Keratinocyte (primary cell): Measurements from ENCODE around the gene TAF6.

Experiments
- EZH2 ChIP-seq: IDR thresholded peaks from one replicate; pipeline ENCODE4 v1.6.1; 2012; ENCODE audit warnings: inconsistent platforms, mild to moderate bottlenecking, low read length, moderate library complexity
- TF ChIP-seq, protein P1 (sequence below), 3 experiments: IDR thresholded peaks in 1 of 3; conservative IDR thresholded peaks in 1 of 3; optimal IDR thresholded peaks in 1 of 3; 2 replicates in 2 of 3; 3 replicates in 1 of 3; pipeline versions ENCODE3 to v1.5.1; 2011; ENCODE audit warnings: low read length in 3 of 3, mild to moderate bottlenecking in 3 of 3, moderate library complexity in 2 of 3, control low read depth in 1 of 3, inconsistent platforms in 1 of 3; ENCODE audit not compliant: insufficient read depth in 2 of 3; ENCODE audit errors: extremely low read depth in 1 of 3

DNA sequence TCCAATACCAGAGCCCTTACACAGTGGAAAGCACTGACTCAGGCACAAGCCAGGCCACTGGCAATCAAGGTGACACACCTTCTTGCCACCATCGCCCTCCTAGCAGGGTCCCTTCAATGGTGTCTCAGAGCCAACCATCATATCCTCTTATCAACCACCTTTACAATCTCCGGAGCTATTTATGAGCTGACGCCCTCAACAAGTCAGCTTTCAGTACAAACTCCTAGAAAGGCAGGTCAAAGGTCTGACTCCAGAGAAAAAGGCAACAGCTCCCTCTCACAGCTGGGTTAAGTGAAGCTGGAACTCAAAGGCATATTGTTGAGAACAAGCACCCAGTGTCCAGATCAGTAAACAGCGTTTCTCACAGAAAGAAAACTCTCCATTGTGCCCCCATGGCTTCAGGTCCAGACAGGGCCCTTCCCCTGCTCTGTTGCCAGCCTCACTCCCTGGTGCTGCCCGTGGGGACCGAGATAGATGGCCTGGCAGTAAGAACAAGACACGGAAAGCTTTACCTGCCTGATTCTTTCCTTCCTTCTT, 40.1 kb downstream of the TAF6 start:
- TF ChIP-seq, protein P1, sequence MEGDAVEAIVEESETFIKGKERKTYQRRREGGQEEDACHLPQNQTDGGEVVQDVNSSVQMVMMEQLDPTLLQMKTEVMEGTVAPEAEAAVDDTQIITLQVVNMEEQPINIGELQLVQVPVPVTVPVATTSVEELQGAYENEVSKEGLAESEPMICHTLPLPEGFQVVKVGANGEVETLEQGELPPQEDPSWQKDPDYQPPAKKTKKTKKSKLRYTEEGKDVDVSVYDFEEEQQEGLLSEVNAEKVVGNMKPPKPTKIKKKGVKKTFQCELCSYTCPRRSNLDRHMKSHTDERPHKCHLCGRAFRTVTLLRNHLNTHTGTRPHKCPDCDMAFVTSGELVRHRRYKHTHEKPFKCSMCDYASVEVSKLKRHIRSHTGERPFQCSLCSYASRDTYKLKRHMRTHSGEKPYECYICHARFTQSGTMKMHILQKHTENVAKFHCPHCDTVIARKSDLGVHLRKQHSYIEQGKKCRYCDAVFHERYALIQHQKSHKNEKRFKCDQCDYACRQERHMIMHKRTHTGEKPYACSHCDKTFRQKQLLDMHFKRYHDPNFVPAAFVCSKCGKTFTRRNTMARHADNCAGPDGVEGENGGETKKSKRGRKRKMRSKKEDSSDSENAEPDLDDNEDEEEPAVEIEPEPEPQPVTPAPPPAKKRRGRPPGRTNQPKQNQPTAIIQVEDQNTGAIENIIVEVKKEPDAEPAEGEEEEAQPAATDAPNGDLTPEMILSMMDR (optimal IDR thresholded peaks at IDR 0.05 in 1 of 3, IDR thresholded peaks at IDR 0.05 in 1 of 3, conservative IDR thresholded peaks at IDR 0.05 in 1 of 3; ENCODE audit: extremely low read depth in 1 of 3, insufficient read depth in 2 of 3, low read length in 3 of 3): no peak
- TF ChIP-seq EZH2: no peak
